Endothelial cell of umbilical vein (primary cell): ENCODE measurements around the gene OR6C65.

Experiments used
- POLR2A ChIP-seq: IDR thresholded peaks from 2 replicates; pipeline ENCODE4 v1.6.1; 2012; ENCODE audit warnings: low read depth, mild to moderate bottlenecking, control low read depth, low read length
- POLR2AphosphoS5 ChIP-seq: IDR thresholded peaks from 2 replicates; pipeline ENCODE4 v1.6.1; 2012; ENCODE audit warnings: low read depth, mild to moderate bottlenecking, control low read depth, low read length, moderate library complexity; ENCODE audit not compliant: insufficient read depth
- TF ChIP-seq, protein P1 (sequence below), 2 donors: IDR thresholded peaks; 1 replicate in 1 of 2; 2 replicates in 1 of 2; pipeline ENCODE4 v1.5.1; 2011; ENCODE audit warnings: low read length in 2 of 2, mild to moderate bottlenecking in 2 of 2, moderate library complexity in 2 of 2, control low read depth in 1 of 2, inconsistent platforms in 1 of 2, low read depth in 1 of 2; ENCODE audit not compliant: insufficient read depth in 1 of 2; ENCODE audit errors: extremely low read depth in 1 of 2
- TF ChIP-seq, protein P2 (sequence below): IDR thresholded peaks from 2 replicates; pipeline ENCODE4 v1.6.1; 2011; ENCODE audit not compliant: insufficient read depth, insufficient read length

DNA sequence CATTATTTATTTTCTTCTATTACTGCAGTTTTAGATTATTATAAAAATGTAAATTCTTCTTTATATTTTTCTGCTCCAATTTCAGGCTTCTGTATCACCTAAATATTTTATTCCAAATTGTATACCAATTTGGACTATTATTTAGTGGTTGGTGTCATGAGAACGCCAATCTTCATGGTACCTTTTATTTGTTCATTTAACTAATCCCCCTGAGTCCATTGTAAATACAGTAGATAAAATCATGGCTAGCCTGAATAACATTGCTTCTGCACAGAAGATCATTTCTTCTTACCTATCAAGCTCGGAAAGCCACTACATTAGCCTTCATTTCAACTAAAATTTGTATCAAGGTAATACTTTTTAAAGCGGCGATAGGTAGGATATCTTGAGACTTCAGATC lies 37.7 kb upstream of the OR6C65 start, which contains the start of gene OR6C75:
- TF ChIP-seq, protein P1, sequence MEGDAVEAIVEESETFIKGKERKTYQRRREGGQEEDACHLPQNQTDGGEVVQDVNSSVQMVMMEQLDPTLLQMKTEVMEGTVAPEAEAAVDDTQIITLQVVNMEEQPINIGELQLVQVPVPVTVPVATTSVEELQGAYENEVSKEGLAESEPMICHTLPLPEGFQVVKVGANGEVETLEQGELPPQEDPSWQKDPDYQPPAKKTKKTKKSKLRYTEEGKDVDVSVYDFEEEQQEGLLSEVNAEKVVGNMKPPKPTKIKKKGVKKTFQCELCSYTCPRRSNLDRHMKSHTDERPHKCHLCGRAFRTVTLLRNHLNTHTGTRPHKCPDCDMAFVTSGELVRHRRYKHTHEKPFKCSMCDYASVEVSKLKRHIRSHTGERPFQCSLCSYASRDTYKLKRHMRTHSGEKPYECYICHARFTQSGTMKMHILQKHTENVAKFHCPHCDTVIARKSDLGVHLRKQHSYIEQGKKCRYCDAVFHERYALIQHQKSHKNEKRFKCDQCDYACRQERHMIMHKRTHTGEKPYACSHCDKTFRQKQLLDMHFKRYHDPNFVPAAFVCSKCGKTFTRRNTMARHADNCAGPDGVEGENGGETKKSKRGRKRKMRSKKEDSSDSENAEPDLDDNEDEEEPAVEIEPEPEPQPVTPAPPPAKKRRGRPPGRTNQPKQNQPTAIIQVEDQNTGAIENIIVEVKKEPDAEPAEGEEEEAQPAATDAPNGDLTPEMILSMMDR (IDR thresholded peaks at IDR 0.05; ENCODE audit: extremely low read depth in 1 of 2, insufficient read depth in 1 of 2, low read depth in 1 of 2, low read length in 2 of 2) = no peak
- TF ChIP-seq POLR2A (no peak), POLR2AphosphoS5 (no peak)
- TF ChIP-seq, protein P2, sequence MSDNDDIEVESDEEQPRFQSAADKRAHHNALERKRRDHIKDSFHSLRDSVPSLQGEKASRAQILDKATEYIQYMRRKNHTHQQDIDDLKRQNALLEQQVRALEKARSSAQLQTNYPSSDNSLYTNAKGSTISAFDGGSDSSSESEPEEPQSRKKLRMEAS = no peak
